ENCODE data around the gene PTPN2. TPM values are rescaled to one million over a fixed set of nuclear protein-coding genes. Genes with fewer than 3 reads are reported as not detected.

PTPN2 gene
- total RNA-seq, 1 donor from 2014 or later: 31.4 TPM

DNA sequence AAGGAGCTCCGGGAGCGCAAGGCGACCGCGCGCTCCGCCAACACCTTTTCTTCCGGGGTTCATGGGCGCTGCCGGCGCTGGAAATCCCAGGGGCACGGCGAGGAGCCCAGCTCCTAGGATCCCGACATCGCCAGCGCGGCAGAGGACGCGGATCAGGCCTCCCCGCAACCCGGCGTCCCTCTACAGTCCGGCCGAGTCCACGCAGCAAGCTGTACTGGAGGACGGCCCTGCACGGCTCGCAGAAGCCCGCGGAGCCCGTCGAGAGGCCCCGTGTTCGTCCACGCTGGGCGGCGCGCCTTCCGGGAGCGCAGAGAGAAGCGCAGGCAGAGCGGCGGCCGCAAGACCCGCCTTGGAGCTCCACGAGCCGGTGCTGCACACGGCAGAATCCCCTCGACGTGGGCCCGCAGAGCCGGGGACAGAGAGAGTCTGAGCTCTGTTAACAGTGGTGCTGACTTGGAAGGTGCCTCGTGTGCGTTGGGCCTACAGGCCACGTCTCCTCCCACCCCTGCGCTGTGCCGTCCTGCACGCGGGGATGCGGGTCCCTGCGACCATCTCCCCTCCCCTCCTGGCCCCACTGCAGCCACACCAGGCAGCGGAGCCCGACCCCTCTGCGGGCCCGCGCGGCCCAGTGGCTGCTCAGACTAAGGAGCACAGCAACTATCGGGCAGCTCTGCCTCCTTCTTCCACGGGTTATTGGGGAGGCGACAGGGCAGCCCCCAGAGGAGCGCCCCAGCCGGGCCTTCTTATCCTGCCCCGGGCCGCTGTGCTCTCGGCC, 28.1 kb upstream of the PTPN2 start:
- Mint-ChIP-seq H3K36me3 (no peaks in the 10 kb centered on the region), H3K27me3 (peaks cover 12% of the 10 kb centered on the region), H3K4me1 (ENCODE audit: unreplicated experiment) (no peaks in the 10 kb centered on the region), H3K4me3 (no peak overlapping the region), H3K9me3 (peaks cover 10% of the 10 kb centered on the region), H3K27ac (no peak overlapping the region)
- TF ChIP-seq, protein P1, sequence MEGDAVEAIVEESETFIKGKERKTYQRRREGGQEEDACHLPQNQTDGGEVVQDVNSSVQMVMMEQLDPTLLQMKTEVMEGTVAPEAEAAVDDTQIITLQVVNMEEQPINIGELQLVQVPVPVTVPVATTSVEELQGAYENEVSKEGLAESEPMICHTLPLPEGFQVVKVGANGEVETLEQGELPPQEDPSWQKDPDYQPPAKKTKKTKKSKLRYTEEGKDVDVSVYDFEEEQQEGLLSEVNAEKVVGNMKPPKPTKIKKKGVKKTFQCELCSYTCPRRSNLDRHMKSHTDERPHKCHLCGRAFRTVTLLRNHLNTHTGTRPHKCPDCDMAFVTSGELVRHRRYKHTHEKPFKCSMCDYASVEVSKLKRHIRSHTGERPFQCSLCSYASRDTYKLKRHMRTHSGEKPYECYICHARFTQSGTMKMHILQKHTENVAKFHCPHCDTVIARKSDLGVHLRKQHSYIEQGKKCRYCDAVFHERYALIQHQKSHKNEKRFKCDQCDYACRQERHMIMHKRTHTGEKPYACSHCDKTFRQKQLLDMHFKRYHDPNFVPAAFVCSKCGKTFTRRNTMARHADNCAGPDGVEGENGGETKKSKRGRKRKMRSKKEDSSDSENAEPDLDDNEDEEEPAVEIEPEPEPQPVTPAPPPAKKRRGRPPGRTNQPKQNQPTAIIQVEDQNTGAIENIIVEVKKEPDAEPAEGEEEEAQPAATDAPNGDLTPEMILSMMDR (conservative IDR thresholded peaks at IDR 0.05): no peak
- DNase-seq (ENCODE audit: extremely low spot score, unreplicated experiment): no peak

DNA sequence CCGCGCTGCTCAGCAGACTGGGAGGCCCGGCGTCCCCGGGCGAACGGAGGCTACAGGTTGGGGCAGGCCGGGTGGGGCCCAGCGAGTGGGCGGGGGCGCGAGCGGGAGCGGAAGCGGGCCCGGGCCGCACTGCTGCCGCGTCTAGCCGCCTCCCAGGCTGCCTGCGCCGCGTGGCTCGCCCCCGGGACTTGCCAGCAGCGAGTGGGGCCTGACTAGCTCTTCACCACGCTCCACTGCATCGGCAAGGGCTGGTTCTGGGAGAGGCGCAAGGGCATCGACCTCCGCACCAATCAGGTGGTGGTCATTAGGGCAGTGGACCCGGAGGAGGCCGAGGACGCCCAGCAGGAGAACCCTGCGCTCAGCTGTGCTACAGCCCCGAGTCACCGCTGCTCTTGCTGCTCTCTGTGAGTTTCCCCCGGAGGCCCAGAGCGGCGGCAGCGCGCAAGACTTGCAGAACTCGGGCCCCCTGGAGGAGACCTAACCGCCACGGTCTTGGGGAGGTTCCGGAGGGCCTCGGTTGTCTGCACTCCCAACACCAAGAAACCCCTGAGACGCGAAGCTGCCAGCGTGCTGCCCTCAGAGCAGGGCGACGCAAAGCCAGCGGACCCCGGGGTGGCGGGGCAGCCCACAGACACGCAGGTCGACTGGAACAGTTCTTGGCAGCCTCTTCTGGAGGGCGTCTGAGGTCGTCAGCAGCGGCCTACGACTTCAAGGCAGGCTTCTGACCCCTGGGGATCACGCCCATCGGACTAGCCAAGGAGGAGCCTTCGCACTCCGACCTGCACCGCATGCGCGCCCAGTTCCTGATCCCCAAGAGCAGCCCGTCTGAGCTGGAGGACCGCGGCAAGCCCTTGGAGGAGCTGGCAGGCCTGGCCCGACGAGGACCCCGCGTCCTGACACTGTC, 27.2 kb upstream of the PTPN2 start:
- H3K9me3 Mint-ChIP-seq: peaks cover 10% of the 10 kb centered on the region
- H3K27me3 Mint-ChIP-seq: peaks cover 12% of the 10 kb centered on the region
- H3K27ac Mint-ChIP-seq: no peak overlapping the region
- no peak overlapping the region for H3K4me3 Mint-ChIP-seq
- H3K4me1 Mint-ChIP-seq (ENCODE audit: unreplicated experiment): no peaks in the 10 kb centered on the region
- H3K36me3 Mint-ChIP-seq: no peaks in the 10 kb centered on the region
- DNase-seq (ENCODE audit: extremely low spot score, unreplicated experiment): no peak
- TF ChIP-seq, protein P1 (conservative IDR thresholded peaks at IDR 0.05): no peak

DNA sequence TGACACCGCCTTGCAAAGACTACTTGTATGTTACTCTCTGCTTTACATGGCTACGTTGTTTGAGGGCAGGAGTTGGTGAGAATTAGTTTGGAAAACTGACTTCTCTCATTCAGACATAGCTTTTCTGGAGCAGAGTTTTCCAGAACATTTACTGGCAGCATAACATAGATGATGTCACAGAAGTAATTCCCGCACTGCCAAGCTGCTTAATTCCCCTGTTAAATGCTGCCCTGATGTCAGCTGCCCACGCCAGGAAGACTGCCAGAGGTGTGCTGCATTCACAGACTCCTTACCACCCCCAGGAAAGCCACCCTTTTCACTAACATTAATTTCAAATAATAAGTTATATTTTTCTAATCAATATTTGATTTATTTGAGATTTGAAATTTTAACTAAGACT, 24.7 kb upstream of the PTPN2 start:
- H3K27me3 Mint-ChIP-seq: peaks cover 11% of the 10 kb centered on the region
- no peak overlapping the region for H3K27ac Mint-ChIP-seq
- no peaks in the 10 kb centered on the region for H3K4me1 Mint-ChIP-seq (ENCODE audit: unreplicated experiment)
- H3K9me3 Mint-ChIP-seq: peaks cover 8% of the 10 kb centered on the region
- no peaks in the 10 kb centered on the region for H3K36me3 Mint-ChIP-seq
- TF ChIP-seq, protein P1 (conservative IDR thresholded peaks at IDR 0.05): no peak
- DNase-seq (ENCODE audit: extremely low spot score, unreplicated experiment): no peak
- no peak overlapping the region for H3K4me3 Mint-ChIP-seq

DNA sequence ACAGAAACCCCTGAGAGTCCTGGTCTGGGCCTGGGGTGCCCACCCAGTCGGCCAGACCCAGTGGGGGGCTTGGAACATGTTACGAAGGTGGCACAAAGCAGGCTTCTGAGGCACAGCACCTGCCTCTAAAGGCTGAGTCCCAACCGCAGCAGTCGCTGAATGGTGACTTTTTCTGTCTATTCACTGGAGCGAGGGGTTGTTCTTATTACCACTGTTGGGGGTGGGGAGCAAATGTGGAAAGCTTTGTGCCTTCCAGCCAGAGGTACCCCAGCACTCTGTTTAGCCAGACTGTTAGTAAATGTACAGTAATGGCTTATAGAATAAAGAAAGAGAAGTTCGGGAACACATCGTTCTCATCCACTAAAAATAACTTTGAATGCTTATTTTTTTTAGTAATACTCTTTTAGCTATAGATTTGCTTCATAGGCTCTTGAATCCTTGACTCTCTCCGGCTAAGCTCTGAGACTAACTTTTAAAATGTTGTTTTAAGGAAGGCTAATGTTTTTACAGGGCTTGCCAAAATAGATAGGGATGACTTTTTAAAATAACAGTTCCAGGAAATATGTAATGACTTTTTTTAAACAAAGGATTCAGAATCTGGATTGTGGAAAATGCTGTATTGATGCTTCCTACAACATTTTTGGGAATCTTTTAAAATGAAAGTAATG, 23.4 kb upstream of the PTPN2 start:
- TF ChIP-seq, protein P1 (conservative IDR thresholded peaks at IDR 0.05): no peak
- no peak overlapping the region for H3K4me3 Mint-ChIP-seq
- H3K27me3 Mint-ChIP-seq: peaks cover 6% of the 10 kb centered on the region
- no peaks in the 10 kb centered on the region for H3K9me3 Mint-ChIP-seq
- no peaks in the 10 kb centered on the region for H3K36me3 Mint-ChIP-seq
- no peak overlapping the region for H3K27ac Mint-ChIP-seq
- H3K4me1 Mint-ChIP-seq (ENCODE audit: unreplicated experiment): no peaks in the 10 kb centered on the region
- DNase-seq (ENCODE audit: extremely low spot score, unreplicated experiment): no peak

DNA sequence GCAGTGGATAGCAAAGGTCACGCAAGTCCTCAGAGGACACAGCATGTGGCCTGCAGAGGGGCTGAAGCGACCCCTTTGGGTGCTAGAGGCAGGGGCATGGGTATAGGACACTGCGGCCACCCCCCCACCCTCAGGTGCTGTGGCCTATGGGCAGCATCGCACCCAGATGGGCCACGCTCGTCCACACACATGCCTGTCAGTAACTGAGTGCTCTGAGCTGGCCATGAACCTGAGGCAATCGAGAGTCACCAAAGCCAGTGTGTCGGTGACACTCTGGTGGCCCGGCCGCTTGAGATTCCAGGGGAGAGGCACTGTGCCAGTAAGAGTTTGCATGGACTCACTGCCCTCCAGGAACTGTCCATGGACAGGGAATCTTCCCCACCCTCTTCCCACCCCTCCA, 22.7 kb upstream of the PTPN2 start:
- peaks cover 8% of the 10 kb centered on the region for H3K27me3 Mint-ChIP-seq
- H3K4me3 Mint-ChIP-seq: no peak overlapping the region
- H3K9me3 Mint-ChIP-seq: no peaks in the 10 kb centered on the region
- no peaks in the 10 kb centered on the region for H3K36me3 Mint-ChIP-seq
- TF ChIP-seq, protein P1 (conservative IDR thresholded peaks at IDR 0.05): no peak
- no peaks in the 10 kb centered on the region for H3K4me1 Mint-ChIP-seq (ENCODE audit: unreplicated experiment)
- H3K27ac Mint-ChIP-seq: no peak overlapping the region
- no peak for DNase-seq (ENCODE audit: extremely low spot score, unreplicated experiment)
